Right atrium auricular region (tissue), 2 donors: Measurements from ENCODE around the gene PIK3R2. TPM values are rescaled to one million over a fixed set of nuclear protein-coding genes. Genes with fewer than 3 reads are reported as not detected.
A peak's percentile ranks its signal among the peaks of the same experiment; 100 is the strongest.

Experiments used
- DNase-seq: peaks from one replicate; pipeline ENCODE4 v3.0.0-alpha.2; 2019; ENCODE audit warnings: low spot score
- H3K27ac ChIP-seq, 2 donors: fragments of 200-600 bp; sonication (generic); 1 replicate in 1 of 2; 2 replicates in 1 of 2; pipeline ENCODE4 v1.5.1; 2016 to 2019
- H3K27me3 ChIP-seq, 2 donors: fragments of 200-600 bp; sonication (generic); one replicate each; pipeline versions ENCODE4 v1.5.1 to v1.6.0; 2017 to 2019
- H3K36me3 ChIP-seq: fragments of 200-600 bp; sonication (generic); one replicate; pipeline ENCODE4 v1.5.1; 2016
- H3K4me1 ChIP-seq, 2 donors: fragments of 200-600 bp; sonication (generic); one replicate each; pipeline versions ENCODE4 v1.5.1 to v1.6.0; 2017 to 2019
- H3K4me3 ChIP-seq, 2 donors: fragments of 200-600 bp; sonication (generic); 1 replicate in 1 of 2; 2 replicates in 1 of 2; pipeline ENCODE4 v1.5.1; 2017 to 2019; ENCODE audit warnings: mild to moderate bottlenecking in 1 of 2, moderate library complexity in 1 of 2
- H3K9me3 ChIP-seq, 2 donors: fragments of 200-600 bp; sonication (generic); one replicate each; pipeline ENCODE4 v1.5.1; 2019
- CTCF ChIP-seq, 2 donors: fragments of 200-600 bp; sonication (generic); IDR thresholded peaks; one replicate each; pipeline ENCODE4 v1.5.1; 2019; ENCODE audit warnings: antibody characterized with exemption in 2 of 2
- total RNA-seq, 2 donors: library from RNA; depleted of rRNA; stranded (reverse); fragments of >200 nt; gene quantifications; one replicate each; pipeline ENCODE4 v1.1.0, GENCODE V29; 2016

PIK3R2 gene
- total RNA-seq, 2 donors from 2014 or later, result 18.7 to 19.0 TPM

DNA sequence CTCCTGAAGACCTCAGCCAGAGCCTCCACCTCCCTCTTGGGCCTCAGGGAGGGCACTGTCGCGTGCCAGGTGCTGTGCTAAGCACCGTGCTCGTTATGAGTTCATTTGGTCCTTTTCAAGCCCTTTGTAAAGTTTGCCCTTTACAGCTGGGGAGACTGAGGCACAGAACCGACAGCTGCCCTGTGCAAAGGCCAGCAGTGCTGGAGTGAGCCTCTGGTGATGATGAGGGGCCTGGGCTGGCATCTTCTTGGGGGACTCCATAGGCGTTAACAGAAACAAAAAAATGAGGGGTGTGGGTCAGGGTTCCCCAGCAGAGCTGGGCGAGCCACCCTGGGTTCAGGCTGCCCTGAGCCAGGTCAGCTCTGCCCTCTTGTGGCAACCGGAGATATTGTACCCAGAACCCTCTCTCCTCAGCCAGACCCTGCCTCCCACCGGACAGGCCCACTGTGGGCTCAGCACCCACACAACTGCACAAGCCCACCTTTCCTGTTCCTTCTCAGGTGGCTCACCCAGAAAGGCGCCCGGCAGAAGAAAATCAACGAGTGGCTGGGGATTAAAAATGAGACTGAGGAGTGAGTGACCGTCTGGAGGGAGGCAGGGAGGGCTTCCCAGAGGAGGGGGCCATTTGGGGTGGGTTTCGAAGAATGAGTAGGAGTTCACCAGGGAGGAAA, 15.1 kb downstream of the PIK3R2 start:
- Histone ChIP-seq H3K27ac (no peak overlapping the region), H3K4me3 (no peak overlapping the region), H3K36me3 (peaks cover 39% of the 10 kb centered on the region), H3K27me3 (no peaks in the 10 kb centered on the region), H3K9me3 (no peaks in the 10 kb centered on the region), H3K4me1 (peaks cover 0 to 21% of the 10 kb centered on the region in 2 donors)
- peak; percentile 69 to 73 for TF ChIP-seq CTCF (IDR thresholded peaks at IDR 0.05)
- no peak for DNase-seq

DNA sequence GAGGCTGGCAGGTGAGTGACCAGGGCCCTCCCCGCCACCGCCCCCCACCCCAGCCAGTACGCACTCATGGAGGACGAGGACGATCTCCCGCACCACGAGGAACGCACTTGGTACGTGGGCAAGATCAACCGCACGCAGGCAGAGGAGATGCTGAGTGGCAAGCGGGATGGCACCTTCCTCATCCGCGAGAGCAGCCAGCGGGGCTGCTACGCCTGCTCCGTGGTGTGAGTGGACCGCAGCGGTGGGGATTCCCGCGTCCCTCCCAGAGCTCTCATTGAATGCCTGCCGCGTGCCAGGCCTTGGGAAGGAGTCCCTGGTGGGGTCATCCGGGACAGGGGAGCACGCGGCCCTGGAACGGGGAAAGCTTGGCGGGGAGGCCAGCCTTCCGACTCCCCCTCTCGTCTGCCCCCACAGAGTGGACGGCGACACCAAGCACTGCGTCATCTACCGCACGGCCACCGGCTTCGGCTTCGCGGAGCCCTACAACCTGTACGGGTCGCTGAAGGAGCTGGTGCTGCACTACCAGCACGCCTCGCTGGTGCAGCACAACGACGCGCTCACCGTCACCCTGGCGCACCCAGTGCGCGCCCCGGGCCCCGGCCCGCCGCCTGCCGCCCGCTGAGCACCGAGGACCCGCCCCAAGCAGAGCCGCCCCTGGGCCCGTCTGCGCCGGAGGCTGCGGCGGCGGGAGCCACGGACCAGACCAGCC, 15.9 kb downstream of the PIK3R2 start:
- TF ChIP-seq CTCF (IDR thresholded peaks at IDR 0.05), result no peak
- Histone ChIP-seq H3K4me3 (no peak overlapping the region), H3K27me3 (no peaks in the 10 kb centered on the region), H3K27ac (no peak overlapping the region), H3K9me3 (no peaks in the 10 kb centered on the region), H3K36me3 (peaks cover 35% of the 10 kb centered on the region), H3K4me1 (peaks cover 0 to 28% of the 10 kb centered on the region in 2 donors)
- no peak for DNase-seq

DNA sequence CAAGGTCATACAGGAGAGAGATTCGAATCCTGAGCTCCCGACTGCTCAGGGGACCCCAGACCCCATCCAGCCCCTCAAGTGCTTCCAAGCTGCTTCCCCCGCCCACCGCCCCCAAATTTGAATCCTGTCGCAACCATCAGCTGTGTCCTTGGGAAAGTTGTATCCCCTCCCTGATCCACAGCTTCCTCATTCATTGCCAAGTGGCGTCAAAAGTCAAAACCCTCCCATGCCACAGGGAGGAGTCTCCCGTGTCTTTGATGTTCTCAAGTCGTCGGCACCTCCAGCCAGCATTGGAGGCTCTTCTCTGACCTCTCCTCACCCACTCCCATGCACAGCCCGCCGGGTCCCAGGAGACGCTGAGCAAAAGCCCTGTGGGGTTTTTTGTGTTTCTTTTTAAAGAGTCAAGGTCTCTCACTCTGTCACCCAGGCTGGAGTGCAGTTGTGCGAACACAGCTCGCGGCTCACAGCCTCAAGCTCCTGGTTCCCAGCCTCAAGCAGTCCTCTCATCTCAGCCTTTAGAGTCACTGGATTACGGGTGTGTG, 17.8 kb downstream of the PIK3R2 start:
- H3K4me1 ChIP-seq, result peaks cover 0 to 30% of the 10 kb centered on the region in 2 donors
- no peaks in the 10 kb centered on the region for H3K27me3 ChIP-seq
- peaks cover 27% of the 10 kb centered on the region for H3K36me3 ChIP-seq
- DNase-seq, result no peak
- no peaks in the 10 kb centered on the region for H3K9me3 ChIP-seq
- H3K27ac ChIP-seq, result peak overlapping the region; percentile 46 to 55
- no peak for TF ChIP-seq CTCF (IDR thresholded peaks at IDR 0.05)
- no peak overlapping the region for H3K4me3 ChIP-seq

- Histone ChIP-seq H3K4me1 (peaks cover 0 to 30% of the 10 kb centered on the region in 2 donors), H3K27ac (peak overlapping the region; percentile 46 to 55), H3K9me3 (no peaks in the 10 kb centered on the region), H3K27me3 (no peaks in the 10 kb centered on the region), H3K36me3 (peaks cover 17% of the 10 kb centered on the region), H3K4me3 (no peak overlapping the region)
- TF ChIP-seq CTCF (IDR thresholded peaks at IDR 0.05), result no peak
- no peak for DNase-seq
Measured at GRCh38 chr19:18171605-18172327, 18.8 kb downstream of the PIK3R2 start.

DNA sequence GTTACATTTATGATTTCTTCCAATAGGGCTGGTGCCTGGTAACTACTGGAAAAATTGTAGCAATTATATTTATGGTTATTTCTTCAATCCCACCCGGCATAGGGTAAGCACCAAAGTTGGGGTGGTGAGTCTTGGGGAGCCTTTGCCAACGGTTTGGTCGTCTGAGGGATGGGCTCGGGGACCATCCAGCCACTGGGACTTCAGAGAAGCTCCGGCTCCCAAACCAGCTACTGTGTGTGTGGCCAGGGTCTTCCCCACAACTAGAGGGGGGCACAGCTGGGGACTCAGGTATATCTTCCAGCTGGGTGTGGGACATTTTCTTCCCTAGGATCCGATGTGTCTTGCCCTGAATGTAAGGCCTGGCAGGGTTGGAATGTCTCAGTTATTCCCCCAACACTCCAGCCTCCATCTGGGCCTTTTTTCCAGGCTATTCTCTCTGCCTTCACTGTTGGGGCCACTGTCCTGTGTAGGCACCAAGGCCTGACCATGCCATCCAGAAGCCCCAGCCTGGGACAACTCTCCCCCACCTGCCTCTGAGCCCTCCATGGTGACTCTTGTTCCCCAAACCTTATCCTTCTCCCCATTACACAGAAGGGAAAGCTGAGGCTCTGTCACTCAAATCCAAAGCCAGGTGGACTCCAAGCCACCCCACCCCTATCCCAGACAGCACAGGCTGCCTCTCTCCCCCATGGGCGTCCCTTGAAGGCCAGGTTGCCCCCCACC, 19.5 kb downstream of the PIK3R2 start:
- peaks cover 0 to 30% of the 10 kb centered on the region in 2 donors for H3K4me1 ChIP-seq
- H3K27ac ChIP-seq, result peak overlapping the region; percentile 46 to 58
- peaks cover 10% of the 10 kb centered on the region for H3K36me3 ChIP-seq
- no peaks in the 10 kb centered on the region for H3K9me3 ChIP-seq
- DNase-seq, result no peak
- H3K27me3 ChIP-seq, result no peaks in the 10 kb centered on the region
- H3K4me3 ChIP-seq, result no peak overlapping the region
- no peak for TF ChIP-seq CTCF (IDR thresholded peaks at IDR 0.05)
